K562 (cell line): ENCODE measurements around the gene MCEE. TPM values are rescaled to one million over a fixed set of nuclear protein-coding genes. Genes with fewer than 3 reads are reported as not detected.

ENCODE experiments used
- ARID2 ChIP-seq: fragments of 450-650 bp; IDR thresholded peaks from 2 replicates; pipeline ENCODE4 v1.6.1; 2017; ENCODE audit warnings: antibody characterized with exemption, mild to moderate bottlenecking
- KLF10 ChIP-seq: fragments of 250-450 bp; sonication (Bioruptor Pico); IDR thresholded peaks from 2 replicates; pipeline ENCODE4 v1.6.1; 2021; ENCODE audit warnings: matching md5 sums
- NONO ChIP-seq, 2 experiments: fragments of 200-400 bp in 1 of 2; fragments of 450-650 bp in 1 of 2; formaldehyde crosslinking in 1 of 2; IDR thresholded peaks; 2 replicates each; pipeline ENCODE4 v1.6.1; 2017; ENCODE audit warnings: low read depth in 2 of 2, mild to moderate bottlenecking in 2 of 2, moderate library complexity in 2 of 2, low read length in 1 of 2
- NR2C2 ChIP-seq, 2 experiments: fragments of 200-800 bp in 1 of 2; sonication (Bioruptor generic) in 1 of 2; sonication (generic) in 1 of 2; formaldehyde crosslinking in 1 of 2; IDR thresholded peaks; 2 replicates each; pipeline versions ENCODE4 v1.6.1 to v1.8.0; 2016 to 2022; ENCODE audit warnings: mild to moderate bottlenecking in 1 of 2, missing compliant biosample characterization in 1 of 2, missing genetic modification characterization in 1 of 2, missing genetic modification reagents in 1 of 2
- PCBP1 ChIP-seq: fragments of 200-400 bp; formaldehyde crosslinking; IDR thresholded peaks from 2 replicates; pipeline ENCODE4 v1.6.1; 2018; ENCODE audit warnings: mild to moderate bottlenecking, low read depth, low read length; ENCODE audit not compliant: poor library complexity, severe bottlenecking
- PYGO2 ChIP-seq: fragments of 450-650 bp; IDR thresholded peaks from 2 replicates; pipeline ENCODE4 v1.6.1; 2016; ENCODE audit warnings: mild to moderate bottlenecking, missing genetic modification characterization, moderate library complexity, missing compliant biosample characterization
- RBBP5 ChIP-seq: fragments of 200-600 bp; sonication (generic); IDR thresholded peaks from 2 replicates; pipeline ENCODE4 v1.6.1; 2012; ENCODE audit warnings: borderline replicate concordance, mild to moderate bottlenecking, low read length, control low read depth, inconsistent platforms; ENCODE audit not compliant: insufficient read depth, poor library complexity, severe bottlenecking
- TAF1 ChIP-seq: IDR thresholded peaks from 2 replicates; pipeline ENCODE4 v1.6.1; 2011; ENCODE audit warnings: mild to moderate bottlenecking, low read length, moderate library complexity; ENCODE audit not compliant: insufficient read depth, control insufficient read depth, severe bottlenecking; ENCODE audit errors: extremely low read depth
- ZC3H8 ChIP-seq: fragments of 450-650 bp; IDR thresholded peaks from 2 replicates; pipeline ENCODE4 v1.6.1; 2017
- ZNF444 ChIP-seq: fragments of 250-450 bp; sonication (Bioruptor Pico); IDR thresholded peaks from 2 replicates; pipeline ENCODE4 v1.4.0; 2020; ENCODE audit warnings: mild to moderate bottlenecking, moderate library complexity
- ZNF696 ChIP-seq: fragments of 250-450 bp; sonication (Bioruptor Pico); conservative IDR thresholded peaks from 2 replicates; pipeline ENCODE4 v1.4.0; 2020; ENCODE audit warnings: mild to moderate bottlenecking, moderate library complexity
- polyA plus RNA-seq, 8 experiments: library from polyadenylated mRNA; depleted of rRNA in 4 of 8; stranded (reverse) in 5 of 8; unstranded in 3 of 8; fragments of >200 nt; fragmentation: Nextera tagmentation in 2 of 8; fragmentation: Illumina TruSeq in 1 of 8; extraction: Ambion mirVana in 2 of 8; extraction: Trizol in 1 of 8; gene quantifications; 2 replicates each; pipeline versions ENCODE4 v1.2.1 to v1.2.3, GENCODE V29; 2011 to 2014; ENCODE audit warnings: inconsistent platforms in 1 of 8, missing spikeins in 1 of 8
- total RNA-seq, 7 experiments: library from RNA; depleted of rRNA in 6 of 7; stranded (reverse); fragments of >200 nt in 6 of 7; fragmentation: Illumina TruSeq in 2 of 7; extraction: Trizol in 2 of 7; gene quantifications; 2 replicates each; pipeline versions ENCODE4 v1.2.1 to v1.2.3, GENCODE V29; 2011 to 2021; ENCODE audit warnings: low replicate concordance in 1 of 7
- TF ChIP-seq, protein P1 (sequence below): fragments of 450-650 bp; IDR thresholded peaks from 2 replicates; pipeline ENCODE4 v1.6.1; 2017; ENCODE audit warnings: antibody characterized with exemption
- TF ChIP-seq, protein P2 (sequence below): IDR thresholded peaks from 2 replicates; pipeline ENCODE4 v1.6.1; 2014; ENCODE audit warnings: antibody characterized with exemption
- TF ChIP-seq, protein P3 (sequence below): fragments of 450-650 bp; IDR thresholded peaks from 2 replicates; pipeline ENCODE4 v1.6.1; 2016; ENCODE audit warnings: low read depth, mild to moderate bottlenecking, moderate library complexity
- TF ChIP-seq, protein P4 (sequence below): fragments of 250-450 bp; sonication (Bioruptor Pico); IDR thresholded peaks from 2 replicates; pipeline ENCODE4 v1.4.0; 2020; ENCODE audit warnings: mild to moderate bottlenecking, moderate library complexity, borderline replicate concordance
- TF ChIP-seq, protein P5 (sequence below): fragments of 250-450 bp; sonication (Bioruptor Pico); IDR thresholded peaks from 2 replicates; pipeline ENCODE4 v1.4.0; 2020; ENCODE audit warnings: borderline replicate concordance

Gene MCEE
- total and polyA plus RNA-seq, 9 of the 15 experiments (the other 6 are each of a cell fraction or from before 2014, with no cell fraction given), result 15.6 to 49.1 (median 24.5) TPM

DNA sequence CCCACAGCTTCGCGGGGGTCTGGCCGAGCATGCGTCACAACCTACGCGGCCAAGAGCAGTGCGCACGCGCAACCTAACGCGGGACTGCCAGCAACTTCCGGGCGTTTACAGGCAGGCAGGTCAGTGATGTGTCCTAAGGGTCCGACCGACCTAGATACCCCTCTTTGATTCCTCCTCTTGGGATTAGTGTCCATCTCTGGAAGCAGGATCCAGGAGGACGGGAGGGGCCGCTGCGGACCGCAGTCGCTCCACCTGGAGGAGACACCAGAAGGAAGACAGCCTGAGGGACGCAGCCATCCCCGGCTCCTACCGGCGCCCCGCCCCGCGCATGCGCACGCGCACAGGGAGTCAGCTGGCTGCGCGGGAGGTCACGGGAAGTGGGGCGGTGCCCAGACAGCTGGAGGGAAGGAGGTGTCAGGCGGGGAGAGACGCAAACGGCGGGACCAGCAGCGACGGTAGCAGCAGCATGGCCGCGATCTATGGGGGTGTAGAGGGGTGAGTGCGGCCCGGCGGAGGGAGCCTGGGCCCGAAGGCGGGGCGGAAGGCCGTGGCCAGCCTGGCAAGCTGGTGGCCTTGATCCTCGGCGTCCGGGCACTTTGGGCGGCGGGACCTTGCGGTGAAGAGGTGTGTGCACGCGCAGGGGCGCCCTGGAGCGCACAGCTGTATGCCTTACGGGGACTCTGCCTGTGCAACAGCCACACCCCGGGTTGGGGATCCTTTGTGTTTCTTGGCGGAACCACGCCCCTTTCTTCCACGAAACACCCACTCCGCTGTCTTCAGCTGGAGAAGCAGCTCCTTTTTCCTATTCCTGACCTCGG lies 61.6 kb downstream of the MCEE start, which contains the start of gene NAGK (continued):
- no peak for TF ChIP-seq PYGO2 (tag)
- TF ChIP-seq, protein P1, sequence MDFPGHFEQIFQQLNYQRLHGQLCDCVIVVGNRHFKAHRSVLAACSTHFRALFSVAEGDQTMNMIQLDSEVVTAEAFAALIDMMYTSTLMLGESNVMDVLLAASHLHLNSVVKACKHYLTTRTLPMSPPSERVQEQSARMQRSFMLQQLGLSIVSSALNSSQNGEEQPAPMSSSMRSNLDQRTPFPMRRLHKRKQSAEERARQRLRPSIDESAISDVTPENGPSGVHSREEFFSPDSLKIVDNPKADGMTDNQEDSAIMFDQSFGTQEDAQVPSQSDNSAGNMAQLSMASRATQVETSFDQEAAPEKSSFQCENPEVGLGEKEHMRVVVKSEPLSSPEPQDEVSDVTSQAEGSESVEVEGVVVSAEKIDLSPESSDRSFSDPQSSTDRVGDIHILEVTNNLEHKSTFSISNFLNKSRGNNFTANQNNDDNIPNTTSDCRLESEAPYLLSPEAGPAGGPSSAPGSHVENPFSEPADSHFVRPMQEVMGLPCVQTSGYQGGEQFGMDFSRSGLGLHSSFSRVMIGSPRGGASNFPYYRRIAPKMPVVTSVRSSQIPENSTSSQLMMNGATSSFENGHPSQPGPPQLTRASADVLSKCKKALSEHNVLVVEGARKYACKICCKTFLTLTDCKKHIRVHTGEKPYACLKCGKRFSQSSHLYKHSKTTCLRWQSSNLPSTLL, result no peak
- TF ChIP-seq KLF10 (CRISPR knock-in tag), result no peak
- TF ChIP-seq ARID2, result no peak
- TF ChIP-seq, protein P2, sequence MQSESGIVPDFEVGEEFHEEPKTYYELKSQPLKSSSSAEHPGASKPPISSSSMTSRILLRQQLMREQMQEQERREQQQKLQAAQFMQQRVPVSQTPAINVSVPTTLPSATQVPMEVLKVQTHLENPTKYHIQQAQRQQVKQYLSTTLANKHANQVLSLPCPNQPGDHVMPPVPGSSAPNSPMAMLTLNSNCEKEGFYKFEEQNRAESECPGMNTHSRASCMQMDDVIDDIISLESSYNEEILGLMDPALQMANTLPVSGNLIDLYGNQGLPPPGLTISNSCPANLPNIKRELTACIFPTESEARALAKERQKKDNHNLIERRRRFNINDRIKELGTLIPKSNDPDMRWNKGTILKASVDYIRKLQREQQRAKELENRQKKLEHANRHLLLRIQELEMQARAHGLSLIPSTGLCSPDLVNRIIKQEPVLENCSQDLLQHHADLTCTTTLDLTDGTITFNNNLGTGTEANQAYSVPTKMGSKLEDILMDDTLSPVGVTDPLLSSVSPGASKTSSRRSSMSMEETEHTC, result peak; percentile 90
- no peak for TF ChIP-seq ZC3H8
- TF ChIP-seq, protein P3, sequence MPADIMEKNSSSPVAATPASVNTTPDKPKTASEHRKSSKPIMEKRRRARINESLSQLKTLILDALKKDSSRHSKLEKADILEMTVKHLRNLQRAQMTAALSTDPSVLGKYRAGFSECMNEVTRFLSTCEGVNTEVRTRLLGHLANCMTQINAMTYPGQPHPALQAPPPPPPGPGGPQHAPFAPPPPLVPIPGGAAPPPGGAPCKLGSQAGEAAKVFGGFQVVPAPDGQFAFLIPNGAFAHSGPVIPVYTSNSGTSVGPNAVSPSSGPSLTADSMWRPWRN, result no peak
- TF ChIP-seq, protein P4, sequence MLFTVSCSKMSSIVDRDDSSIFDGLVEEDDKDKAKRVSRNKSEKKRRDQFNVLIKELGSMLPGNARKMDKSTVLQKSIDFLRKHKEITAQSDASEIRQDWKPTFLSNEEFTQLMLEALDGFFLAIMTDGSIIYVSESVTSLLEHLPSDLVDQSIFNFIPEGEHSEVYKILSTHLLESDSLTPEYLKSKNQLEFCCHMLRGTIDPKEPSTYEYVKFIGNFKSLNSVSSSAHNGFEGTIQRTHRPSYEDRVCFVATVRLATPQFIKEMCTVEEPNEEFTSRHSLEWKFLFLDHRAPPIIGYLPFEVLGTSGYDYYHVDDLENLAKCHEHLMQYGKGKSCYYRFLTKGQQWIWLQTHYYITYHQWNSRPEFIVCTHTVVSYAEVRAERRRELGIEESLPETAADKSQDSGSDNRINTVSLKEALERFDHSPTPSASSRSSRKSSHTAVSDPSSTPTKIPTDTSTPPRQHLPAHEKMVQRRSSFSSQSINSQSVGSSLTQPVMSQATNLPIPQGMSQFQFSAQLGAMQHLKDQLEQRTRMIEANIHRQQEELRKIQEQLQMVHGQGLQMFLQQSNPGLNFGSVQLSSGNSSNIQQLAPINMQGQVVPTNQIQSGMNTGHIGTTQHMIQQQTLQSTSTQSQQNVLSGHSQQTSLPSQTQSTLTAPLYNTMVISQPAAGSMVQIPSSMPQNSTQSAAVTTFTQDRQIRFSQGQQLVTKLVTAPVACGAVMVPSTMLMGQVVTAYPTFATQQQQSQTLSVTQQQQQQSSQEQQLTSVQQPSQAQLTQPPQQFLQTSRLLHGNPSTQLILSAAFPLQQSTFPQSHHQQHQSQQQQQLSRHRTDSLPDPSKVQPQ (CRISPR knock-in tag), result no peak
- TF ChIP-seq ZNF444, result no peak; the same call in 1 of the 2 replicates
- TF ChIP-seq RBBP5, result peak; percentile 81
- TF ChIP-seq TAF1, result peak; percentile 85
- TF ChIP-seq NONO (IDR thresholded peaks at IDR 0.05; ENCODE audit: low read depth in 2 of 2, low read length in 1 of 2), result peak in 1 of 2 experiments; percentile 54; a peak in 1 of 4 replicates
- TF ChIP-seq, protein P5, sequence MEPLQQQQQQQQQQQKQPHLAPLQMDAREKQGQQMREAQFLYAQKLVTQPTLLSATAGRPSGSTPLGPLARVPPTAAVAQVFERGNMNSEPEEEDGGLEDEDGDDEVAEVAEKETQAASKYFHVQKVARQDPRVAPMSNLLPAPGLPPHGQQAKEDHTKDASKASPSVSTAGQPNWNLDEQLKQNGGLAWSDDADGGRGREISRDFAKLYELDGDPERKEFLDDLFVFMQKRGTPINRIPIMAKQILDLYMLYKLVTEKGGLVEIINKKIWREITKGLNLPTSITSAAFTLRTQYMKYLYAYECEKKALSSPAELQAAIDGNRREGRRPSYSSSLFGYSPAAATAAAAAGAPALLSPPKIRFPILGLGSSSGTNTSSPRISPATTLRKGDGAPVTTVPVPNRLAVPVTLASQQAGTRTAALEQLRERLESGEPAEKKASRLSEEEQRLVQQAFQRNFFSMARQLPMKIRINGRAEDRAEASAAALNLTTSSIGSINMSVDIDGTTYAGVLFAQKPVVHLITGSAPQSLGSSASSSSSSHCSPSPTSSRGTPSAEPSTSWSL (CRISPR knock-in tag), result no peak
- TF ChIP-seq NR2C2 (CRISPR knock-in tag; IDR thresholded peaks at IDR 0.05), result 0 out of 2 replicates have a peak, but pooled peaks have one; percentile 47
- TF ChIP-seq NR2C2 (tag; IDR thresholded peaks at IDR 0.05), result peak; percentile 83
- TF ChIP-seq ZNF696 (CRISPR knock-in tag), result no peak
- peak; percentile 71 for TF ChIP-seq PCBP1
